WI38 (cell line): ENCODE measurements around the gene GPC4.

Source experiments
- H3K4me3 ChIP-seq: 2 replicates; pipeline ENCODE4 v1.5.1; 2011; ENCODE audit warnings: low read depth, mild to moderate bottlenecking, control low read depth, low read length
- TF ChIP-seq, protein P1 (sequence below): IDR thresholded peaks from 2 replicates; pipeline ENCODE4 v1.5.1; 2012; ENCODE audit warnings: low read depth, mild to moderate bottlenecking, control low read depth, low read length

GPC4 gene

DNA sequence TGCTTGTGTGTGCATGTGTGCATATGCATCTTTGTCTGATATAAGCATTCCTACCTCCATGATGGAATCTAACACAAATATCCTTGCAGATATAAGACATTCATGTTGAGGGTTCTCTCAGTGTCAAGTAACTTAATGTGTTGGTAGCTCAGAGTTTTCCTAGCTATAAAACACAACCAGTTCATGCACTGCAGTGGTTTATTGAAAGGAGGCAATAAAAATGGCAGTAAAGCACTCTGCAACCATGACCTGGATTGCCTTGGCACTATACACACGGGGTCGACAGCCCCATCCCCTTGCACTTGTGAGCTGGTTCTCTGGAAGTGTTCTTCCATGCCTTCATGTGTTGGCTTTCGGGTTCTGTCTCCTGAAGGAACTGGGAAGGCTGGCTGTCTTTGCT is 38.9 kb downstream of the GPC4 start:
- H3K4me3 ChIP-seq = no peak overlapping the region
- TF ChIP-seq, protein P1, sequence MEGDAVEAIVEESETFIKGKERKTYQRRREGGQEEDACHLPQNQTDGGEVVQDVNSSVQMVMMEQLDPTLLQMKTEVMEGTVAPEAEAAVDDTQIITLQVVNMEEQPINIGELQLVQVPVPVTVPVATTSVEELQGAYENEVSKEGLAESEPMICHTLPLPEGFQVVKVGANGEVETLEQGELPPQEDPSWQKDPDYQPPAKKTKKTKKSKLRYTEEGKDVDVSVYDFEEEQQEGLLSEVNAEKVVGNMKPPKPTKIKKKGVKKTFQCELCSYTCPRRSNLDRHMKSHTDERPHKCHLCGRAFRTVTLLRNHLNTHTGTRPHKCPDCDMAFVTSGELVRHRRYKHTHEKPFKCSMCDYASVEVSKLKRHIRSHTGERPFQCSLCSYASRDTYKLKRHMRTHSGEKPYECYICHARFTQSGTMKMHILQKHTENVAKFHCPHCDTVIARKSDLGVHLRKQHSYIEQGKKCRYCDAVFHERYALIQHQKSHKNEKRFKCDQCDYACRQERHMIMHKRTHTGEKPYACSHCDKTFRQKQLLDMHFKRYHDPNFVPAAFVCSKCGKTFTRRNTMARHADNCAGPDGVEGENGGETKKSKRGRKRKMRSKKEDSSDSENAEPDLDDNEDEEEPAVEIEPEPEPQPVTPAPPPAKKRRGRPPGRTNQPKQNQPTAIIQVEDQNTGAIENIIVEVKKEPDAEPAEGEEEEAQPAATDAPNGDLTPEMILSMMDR = no peak

DNA sequence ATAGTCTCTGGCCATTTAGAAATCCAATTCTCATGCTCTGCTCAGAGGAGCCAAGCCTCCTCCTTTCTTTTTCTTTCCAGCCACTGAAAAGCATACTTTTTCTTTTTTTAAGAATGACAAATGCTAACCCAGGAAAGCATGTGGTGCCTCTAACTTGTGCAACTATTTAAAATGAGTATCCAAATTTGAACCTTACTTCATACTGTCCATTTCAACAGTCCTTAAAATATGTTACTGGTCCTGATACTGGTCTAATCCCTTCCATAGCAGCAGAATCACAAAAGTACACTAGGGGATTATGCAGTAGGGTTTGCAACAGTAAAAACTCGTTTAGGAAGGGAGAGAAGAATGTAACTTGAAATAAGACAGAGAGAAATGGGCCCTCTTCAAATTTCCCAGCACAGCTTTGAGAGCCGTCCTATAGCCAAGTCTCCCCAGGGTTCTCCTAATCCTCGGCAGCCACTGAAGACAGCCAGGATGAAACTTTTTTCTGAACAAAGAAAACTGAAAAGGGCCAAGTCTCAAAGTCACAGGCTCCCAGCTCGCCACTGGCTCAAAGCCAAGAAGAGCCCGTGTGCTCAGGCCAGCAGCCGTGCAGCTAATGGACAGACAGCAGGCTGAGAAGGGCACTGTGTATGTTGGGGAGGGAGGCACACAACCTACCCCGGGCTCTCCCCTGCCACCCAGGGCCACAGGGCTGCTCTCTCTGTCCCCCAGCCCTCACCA is 39.5 kb downstream of the GPC4 start:
- TF ChIP-seq, protein P1 = no peak
- no peak overlapping the region for H3K4me3 ChIP-seq

DNA sequence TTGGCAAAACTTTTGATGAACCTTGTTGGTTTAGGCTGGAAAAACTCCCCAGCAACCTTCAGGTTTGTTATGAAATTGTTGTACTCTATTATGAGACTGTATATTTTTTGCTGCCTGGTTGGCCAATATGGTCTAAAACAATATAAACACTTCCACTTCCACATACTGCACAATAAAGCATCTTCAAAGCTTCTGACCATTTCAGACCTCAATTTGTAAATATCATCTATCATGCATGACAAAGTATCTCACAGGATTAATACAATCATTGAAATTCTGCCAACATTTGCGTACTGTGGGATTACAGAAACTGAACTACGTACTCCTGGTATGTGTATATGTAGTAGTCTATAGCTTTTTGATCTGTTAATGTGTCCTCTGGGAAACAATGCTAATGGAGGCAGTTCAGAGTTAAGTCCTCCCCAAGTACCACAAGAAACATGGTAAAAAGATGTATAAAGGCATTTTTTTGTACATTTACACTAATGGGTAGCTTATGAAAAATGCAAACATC is 40.4 kb downstream of the GPC4 start:
- TF ChIP-seq, protein P1 = no peak
- no peak overlapping the region for H3K4me3 ChIP-seq

DNA sequence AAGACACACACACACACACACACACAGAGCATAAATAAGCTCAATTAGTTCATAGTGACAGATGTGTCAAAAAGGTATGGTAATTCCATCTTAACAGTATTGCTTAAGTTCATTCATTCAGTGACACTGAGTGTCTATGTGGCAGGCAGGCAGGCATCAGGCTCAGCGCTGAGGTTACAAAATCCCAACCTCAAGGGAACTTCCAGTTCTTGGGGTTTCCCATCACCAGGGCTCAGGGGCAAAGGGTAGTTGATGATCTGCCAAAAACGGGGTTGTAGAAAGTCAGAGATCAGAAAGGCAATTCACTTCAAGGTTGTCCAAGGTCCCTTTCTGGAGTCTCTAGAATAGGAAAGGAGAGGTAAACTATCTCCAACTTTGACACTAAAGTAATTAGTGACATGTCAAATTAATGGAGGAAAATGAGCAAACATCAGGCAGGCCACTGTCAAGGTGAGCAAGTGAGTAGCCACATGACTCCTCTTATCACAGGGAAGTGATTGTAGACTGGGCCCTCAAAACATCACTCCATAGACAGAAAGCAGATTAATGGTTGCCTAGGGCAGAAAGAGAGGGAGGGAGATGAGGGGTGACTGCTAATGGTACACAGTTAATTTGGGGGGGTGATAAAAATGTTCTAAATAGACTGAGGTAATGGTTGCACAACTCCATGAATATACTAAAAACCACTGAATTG is 41.8 kb downstream of the GPC4 start:
- no peak overlapping the region for H3K4me3 ChIP-seq
- TF ChIP-seq, protein P1 = no peak

DNA sequence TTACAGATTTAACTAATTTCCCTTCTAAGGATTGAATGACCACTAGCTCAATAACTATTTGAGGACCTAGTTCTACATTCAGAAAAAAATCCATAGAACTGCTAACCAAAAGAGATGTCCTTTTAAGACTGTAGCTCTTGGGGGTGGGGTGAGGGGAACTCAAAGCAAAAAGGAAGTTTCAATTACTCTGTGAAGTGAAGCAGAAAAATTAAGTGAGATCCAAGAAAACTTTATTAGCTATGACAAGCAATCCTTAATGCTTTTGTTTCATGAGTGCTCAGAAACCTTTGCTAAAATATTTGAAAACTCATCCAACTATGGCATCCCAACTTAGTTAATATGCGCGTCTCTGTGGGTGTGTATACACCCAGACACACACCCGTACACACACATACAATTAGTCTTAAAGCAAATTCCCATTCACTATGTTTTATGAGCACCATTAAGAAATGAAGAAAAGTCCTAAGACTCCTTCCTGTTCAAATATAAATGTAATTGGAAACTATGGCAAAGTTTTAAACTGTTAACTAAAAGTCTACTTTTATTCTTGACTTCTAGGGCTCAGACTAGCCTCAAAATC is 44.5 kb downstream of the GPC4 start:
- TF ChIP-seq, protein P1 = no peak
- no peak overlapping the region for H3K4me3 ChIP-seq

DNA sequence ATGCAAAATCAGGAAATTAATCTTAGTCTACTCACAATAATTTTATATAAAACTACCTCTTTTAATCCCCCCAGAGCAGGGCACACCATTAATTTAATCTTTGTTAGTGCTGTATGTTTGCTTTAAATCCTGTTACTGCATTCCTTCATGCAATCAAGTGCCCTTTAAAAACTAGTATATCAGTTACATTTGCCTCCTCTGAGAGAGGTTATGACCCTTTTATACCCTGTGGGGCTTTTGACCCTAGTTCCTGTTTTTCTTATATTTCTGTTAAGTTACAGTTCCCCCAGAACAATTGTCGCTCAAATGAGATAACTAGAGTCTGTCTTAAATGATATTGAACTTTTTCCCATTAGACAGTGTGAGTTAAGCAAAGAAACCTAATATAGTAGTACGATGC is 46.2 kb downstream of the GPC4 start:
- no peak overlapping the region for H3K4me3 ChIP-seq
- TF ChIP-seq, protein P1 = no peak

DNA sequence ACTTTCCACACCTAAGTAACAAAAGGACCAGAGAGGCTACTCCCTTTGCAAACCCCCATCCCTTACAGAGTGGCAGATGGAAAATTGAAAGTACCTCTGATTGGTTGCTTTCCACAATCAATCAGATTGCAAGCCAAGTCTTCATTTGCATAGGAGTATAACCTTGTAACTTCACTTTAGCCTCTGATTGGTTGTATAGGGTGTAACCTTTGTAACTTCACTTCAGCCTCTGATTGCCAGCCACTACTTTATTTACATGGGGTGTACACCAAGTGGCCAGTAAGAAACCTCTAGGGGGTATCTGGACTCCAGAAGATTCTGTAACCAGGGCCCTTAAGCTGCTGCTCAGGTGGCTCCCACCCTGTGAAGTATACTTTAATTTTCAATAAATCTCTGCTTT is 48.6 kb downstream of the GPC4 start:
- TF ChIP-seq, protein P1 = no peak
- H3K4me3 ChIP-seq = no peak overlapping the region
